ENCODE results near the gene CDC42BPB.

GRCh38 chr14:102910442-102910841, 146.9 kb downstream of the CDC42BPB start:
- no peak for TF ChIP-seq CTCF (IDR thresholded peaks at IDR 0.05; ENCODE audit: insufficient read depth, low read length, poor library complexity, severe bottlenecking)
- no peak for TF ChIP-seq EZH2phosphoT487 (conservative IDR thresholded peaks at IDR 0.05; ENCODE audit: low read length)

All from SU-DHL-6 (cell line).